HepG2 (cell line): ENCODE data around the gene FRMD6. TPM values are rescaled to one million over a fixed set of nuclear protein-coding genes. Genes with fewer than 3 reads are reported as not detected.

ENCODE experiments used
- AGO1 ChIP-seq: fragments of 200-400 bp; formaldehyde crosslinking; IDR thresholded peaks from 2 replicates; pipeline ENCODE4 v1.6.1; 2017; ENCODE audit warnings: mild to moderate bottlenecking, low read depth, low read length, moderate library complexity; ENCODE audit not compliant: poor library complexity, severe bottlenecking
- BHLHE40 ChIP-seq: IDR thresholded peaks from 2 replicates; pipeline ENCODE4 v1.6.1; 2011; ENCODE audit warnings: low read length, improper control_type of control experiment
- CAMTA2 ChIP-seq: sonication (generic); formaldehyde crosslinking; IDR thresholded peaks from 2 replicates; pipeline ENCODE4 v1.4.0; 2020; ENCODE audit warnings: mild to moderate bottlenecking, missing genetic modification reagents, borderline replicate concordance
- FOXC1 ChIP-seq: sonication (generic); formaldehyde crosslinking; IDR thresholded peaks from 2 replicates; pipeline ENCODE4 v1.8.0; 2022; ENCODE audit warnings: mild to moderate bottlenecking, missing genetic modification reagents, borderline replicate concordance
- GABPA ChIP-seq, 2 experiments: IDR thresholded peaks; 2 replicates each; pipeline ENCODE4 v1.6.1; 2011 to 2016; ENCODE audit warnings: low read depth in 2 of 2, low read length in 1 of 2, missing biosample characterization in 1 of 2, missing genetic modification characterization in 1 of 2
- HES4 ChIP-seq: sonication (generic); formaldehyde crosslinking; IDR thresholded peaks from 2 replicates; pipeline ENCODE4 v1.9.0; 2021; ENCODE audit warnings: mild to moderate bottlenecking, missing genetic modification reagents, borderline replicate concordance
- JARID2 ChIP-seq: sonication (generic); formaldehyde crosslinking; IDR thresholded peaks from 2 replicates; pipeline ENCODE4 v1.8.1; 2023; ENCODE audit warnings: missing genetic modification reagents, inconsistent platforms; ENCODE audit not compliant: insufficient replicate concordance
- MAF1 ChIP-seq: sonication (generic); formaldehyde crosslinking; IDR thresholded peaks from 2 replicates; pipeline ENCODE4 v1.5.0; 2020; ENCODE audit warnings: missing genetic modification reagents, borderline replicate concordance
- NR2C2 ChIP-seq: sonication (generic); formaldehyde crosslinking; IDR thresholded peaks from 2 replicates; pipeline ENCODE4 v1.4.0; 2020; ENCODE audit warnings: missing genetic modification reagents, mild to moderate bottlenecking, moderate library complexity, borderline replicate concordance
- NRL ChIP-seq: sonication (generic); formaldehyde crosslinking; IDR thresholded peaks from 2 replicates; pipeline ENCODE4 v1.5.0; 2020; ENCODE audit warnings: missing genetic modification reagents, mild to moderate bottlenecking, moderate library complexity, borderline replicate concordance
- PHF8 ChIP-seq: sonication (generic); formaldehyde crosslinking; IDR thresholded peaks from 2 replicates; pipeline ENCODE4 v1.5.0; 2020; ENCODE audit warnings: missing genetic modification reagents
- PLSCR1 ChIP-seq: sonication (generic); formaldehyde crosslinking; IDR thresholded peaks from 2 replicates; pipeline ENCODE4 v1.5.0; 2020; ENCODE audit warnings: missing genetic modification reagents, mild to moderate bottlenecking, borderline replicate concordance
- PREB ChIP-seq: sonication (generic); formaldehyde crosslinking; IDR thresholded peaks from 2 replicates; pipeline ENCODE4 v1.4.0; 2020; ENCODE audit warnings: missing genetic modification reagents
- SAFB2 ChIP-seq: sonication (generic); formaldehyde crosslinking; IDR thresholded peaks from 2 replicates; pipeline ENCODE4 v1.5.1; 2020; ENCODE audit warnings: missing genetic modification reagents, low read depth, mild to moderate bottlenecking, borderline replicate concordance
- SNAPC5 ChIP-seq: sonication (generic); formaldehyde crosslinking; IDR thresholded peaks from 2 replicates; pipeline ENCODE4 v1.8.1; 2023; ENCODE audit warnings: mild to moderate bottlenecking, missing genetic modification reagents, borderline replicate concordance
- USF2 ChIP-seq, 2 experiments: sonication (generic) in 1 of 2; formaldehyde crosslinking in 1 of 2; IDR thresholded peaks; 2 replicates each; pipeline versions ENCODE4 v1.5.1 to v1.6.1; 2011 to 2020; ENCODE audit warnings: borderline replicate concordance in 1 of 2, low read depth in 1 of 2, low read length in 1 of 2, mild to moderate bottlenecking in 1 of 2, missing genetic modification reagents in 1 of 2, moderate library complexity in 1 of 2
- ZKSCAN5 ChIP-seq: sonication (generic); formaldehyde crosslinking; IDR thresholded peaks from 2 replicates; pipeline ENCODE4 v1.5.1; 2020; ENCODE audit warnings: mild to moderate bottlenecking, missing genetic modification reagents
- ZNF138 ChIP-seq: sonication (generic); formaldehyde crosslinking; IDR thresholded peaks from 2 replicates; pipeline ENCODE4 v1.5.0; 2020; ENCODE audit warnings: mild to moderate bottlenecking, low read depth, missing genetic modification reagents
- ZNF207 ChIP-seq: fragments of 450-650 bp; IDR thresholded peaks from 2 replicates; pipeline ENCODE4 v1.6.1; 2016; ENCODE audit warnings: antibody characterized with exemption, borderline replicate concordance
- ZNF292 ChIP-seq: sonication (generic); formaldehyde crosslinking; IDR thresholded peaks from 2 replicates; pipeline ENCODE4 v1.8.1; 2022; ENCODE audit warnings: mild to moderate bottlenecking, low read depth, missing genetic modification reagents, borderline replicate concordance
- ZNF331 ChIP-seq: sonication (generic); formaldehyde crosslinking; IDR thresholded peaks from 2 replicates; pipeline ENCODE4 v1.4.0; 2020; ENCODE audit warnings: missing genetic modification reagents
- ZNF589 ChIP-seq: sonication (generic); formaldehyde crosslinking; conservative IDR thresholded peaks from 2 replicates; pipeline ENCODE4 v1.8.0; 2022; ENCODE audit warnings: mild to moderate bottlenecking, moderate library complexity, missing genetic modification reagents
- ZNF629 ChIP-seq: sonication (generic); formaldehyde crosslinking; conservative IDR thresholded peaks from 2 replicates; pipeline ENCODE4 v1.5.0; 2020; ENCODE audit warnings: missing genetic modification reagents
- polyA plus RNA-seq, 8 experiments: library from polyadenylated mRNA; depleted of rRNA in 3 of 8; stranded (reverse) in 7 of 8; unstranded in 1 of 8; fragments of >200 nt; fragmentation: Illumina TruSeq in 4 of 8; extraction: Trizol in 4 of 8; gene quantifications; 2 replicates each; pipeline versions ENCODE4 v1.2.1 to v1.2.3, GENCODE V29; 2011 to 2016; ENCODE audit warnings: low read depth in 4 of 8, missing spikeins in 1 of 8, mixed read lengths in 1 of 8; ENCODE audit not compliant: insufficient read depth in 1 of 8
- total RNA-seq, 5 experiments: library from RNA; depleted of rRNA; stranded (reverse); fragments of >200 nt; fragmentation: Illumina TruSeq; extraction: Trizol; gene quantifications; 2 replicates each; pipeline ENCODE4 v1.2.3, GENCODE V29; 2016; ENCODE audit warnings: low read depth in 1 of 5

Gene FRMD6
- total and polyA plus RNA-seq, 2 of the 13 experiments (the other 11 are each of a cell fraction or from before 2014, with no cell fraction given) = 2.4 to 5.4 TPM

GRCh38 chr14:51652168-51653078, 713 bp downstream of the FRMD6 start (continued):
- TF ChIP-seq NR2C2 (CRISPR knock-in tag) (no peak; the same call in 1 of the 2 replicates), MAF1 (CRISPR knock-in tag) (no peak), AGO1 (no peak), ZNF207 (no peak), BHLHE40 (no peak), PHF8 (CRISPR knock-in tag) (no peak; the same call in none of the 2 replicates), FOXC1 (CRISPR knock-in tag) (no peak), GABPA (IDR thresholded peaks at IDR 0.05; ENCODE audit: low read depth, low read length) (no peak), GABPA (CRISPR knock-in tag; IDR thresholded peaks at IDR 0.05; ENCODE audit: low read depth) (no peak), ZNF589 (CRISPR knock-in tag) (no peak), ZNF292 (CRISPR knock-in tag) (no peak), ZNF629 (CRISPR knock-in tag) (no peak), PLSCR1 (CRISPR knock-in tag) (no peak), ZNF331 (CRISPR knock-in tag) (no peak), ZNF138 (CRISPR knock-in tag) (no peak), HES4 (no peak), NRL (CRISPR knock-in tag) (no peak), USF2 (IDR thresholded peaks at IDR 0.05; ENCODE audit: low read depth, low read length) (no peak), USF2 (CRISPR knock-in tag; IDR thresholded peaks at IDR 0.05; ENCODE audit: borderline replicate concordance) (no peak), CAMTA2 (CRISPR knock-in tag) (no peak), SNAPC5 (CRISPR knock-in tag) (no peak), ZKSCAN5 (CRISPR knock-in tag) (no peak), SAFB2 (CRISPR knock-in tag) (no peak), PREB (CRISPR knock-in tag) (no peak), JARID2 (CRISPR knock-in tag) (no peak)
